NCI-H187 (cell line): ENCODE results near the gene FNDC3B.

Source experiments
- DNase-seq, 2 experiments: peaks; one replicate each; lab custom pipeline; 2025; lab: John Stamatoyannopoulos, UW

FNDC3B gene

GRCh38 chr3:172189987-172190603 lies 150.7 kb downstream of the FNDC3B start:
- no peak for DNase-seq

- no peak for DNase-seq
Observed at GRCh38 chr3:172190980-172191379, 151.6 kb downstream of the FNDC3B start.

GRCh38 chr3:172191629-172192028 lies 152.3 kb downstream of the FNDC3B start:
- no peak for DNase-seq

- no peak for DNase-seq
Observed at GRCh38 chr3:172192830-172193415, 153.5 kb downstream of the FNDC3B start.

- DNase-seq: no peak
Observed at GRCh38 chr3:172193436-172193835, 154.1 kb downstream of the FNDC3B start.

GRCh38 chr3:172194702-172195406 lies 155.5 kb downstream of the FNDC3B start:
- peak in 1 of 2 experiments; percentile 5 for DNase-seq

- DNase-seq: no peak
Observed at GRCh38 chr3:172195407-172195754, 156.0 kb downstream of the FNDC3B start.

- no peak for DNase-seq
Observed at GRCh38 chr3:172197344-172197743, 158.0 kb downstream of the FNDC3B start.

GRCh38 chr3:172198428-172198827 lies 159.1 kb downstream of the FNDC3B start:
- DNase-seq: no peak

- DNase-seq: no peak
Observed at GRCh38 chr3:172199850-172200369, 160.5 kb downstream of the FNDC3B start.

GRCh38 chr3:172201136-172201869 lies 161.9 kb downstream of the FNDC3B start:
- no peak for DNase-seq

GRCh38 chr3:172201870-172202236 lies 162.5 kb downstream of the FNDC3B start:
- no peak for DNase-seq

- no peak for DNase-seq
Observed at GRCh38 chr3:172202797-172203196, 163.4 kb downstream of the FNDC3B start.

- no peak for DNase-seq
Observed at GRCh38 chr3:172203522-172204258, 164.3 kb downstream of the FNDC3B start.

- no peak for DNase-seq
Observed at GRCh38 chr3:172204716-172205115, 165.3 kb downstream of the FNDC3B start.

GRCh38 chr3:172208586-172209332 lies 169.4 kb downstream of the FNDC3B start:
- no peak for DNase-seq

- DNase-seq: no peak
Observed at GRCh38 chr3:172209333-172210321, 170.2 kb downstream of the FNDC3B start.

GRCh38 chr3:172210355-172210754 lies 171.0 kb downstream of the FNDC3B start:
- DNase-seq: no peak

GRCh38 chr3:172211123-172211522 lies 171.7 kb downstream of the FNDC3B start:
- no peak for DNase-seq

- no peak for DNase-seq
Observed at GRCh38 chr3:172213200-172213599, 173.8 kb downstream of the FNDC3B start.
